Progenitor cell of endocrine pancreas (in vitro differentiated cells): ENCODE results near the gene FXR2. TPM values are rescaled to one million over a fixed set of nuclear protein-coding genes. Genes with fewer than 3 reads are reported as not detected.
A peak's percentile ranks its signal among the peaks of the same experiment; 100 is the strongest.

Source experiments
- DNase-seq: peaks from one replicate; pipeline ENCODE4 v3.0.0; 2021; ENCODE audit warnings: low spot score; ENCODE audit not compliant: unreplicated experiment
- H3K27ac Mint-ChIP-seq: 2 replicates; pipeline ENCODE4 v1.8.0; 2021; ENCODE audit warnings: mild to moderate bottlenecking, moderate library complexity, mixed read lengths
- H3K27me3 Mint-ChIP-seq: 2 replicates; pipeline ENCODE4 v1.8.0; 2021; ENCODE audit warnings: mixed read lengths
- H3K36me3 Mint-ChIP-seq: 2 replicates; pipeline ENCODE4 v1.8.0; 2022; ENCODE audit warnings: mixed read lengths; ENCODE audit not compliant: insufficient read depth
- H3K4me1 Mint-ChIP-seq: 2 replicates; pipeline ENCODE4 v1.8.0; 2021; ENCODE audit warnings: low read depth, mixed read lengths
- H3K4me3 Mint-ChIP-seq: 2 replicates; pipeline ENCODE4 v1.8.0; 2021; ENCODE audit warnings: low read depth, mild to moderate bottlenecking, moderate library complexity, mixed read lengths
- H3K9me3 Mint-ChIP-seq: 2 replicates; pipeline ENCODE4 v1.8.0; 2021; ENCODE audit warnings: low read depth, mixed read lengths
- CTCF ChIP-seq: fragments of 200-600 bp; sonication (generic); IDR thresholded peaks from one replicate; pipeline ENCODE4 v1.5.0; 2021; ENCODE audit warnings: antibody characterized with exemption, mild to moderate bottlenecking; ENCODE audit not compliant: unreplicated experiment
- total RNA-seq: library from RNA; stranded (reverse); gene quantifications from 2 replicates; pipeline ENCODE4 v1.2.1, GENCODE V29; 2021

Gene FXR2
- total RNA-seq, 1 donor from 2014 or later: 53.6 TPM

- H3K36me3 Mint-ChIP-seq: no peaks in the 10 kb centered on the region
- H3K4me3 Mint-ChIP-seq: peak overlapping the region; percentile 66
- H3K27me3 Mint-ChIP-seq: peaks cover 61% of the 10 kb centered on the region
- TF ChIP-seq CTCF: no peak
- peaks cover 17% of the 10 kb centered on the region for H3K4me1 Mint-ChIP-seq
- H3K27ac Mint-ChIP-seq: no peak overlapping the region
- H3K9me3 Mint-ChIP-seq: no peaks in the 10 kb centered on the region
- DNase-seq: no peak
Measured at GRCh38 chr17:7652388-7653356, 38.0 kb upstream of the FXR2 start.

GRCh38 chr17:7651665-7652387 lies 37.1 kb upstream of the FXR2 start:
- Mint-ChIP-seq H3K4me1 (peaks cover 11% of the 10 kb centered on the region), H3K27ac (no peak overlapping the region), H3K27me3 (peaks cover 64% of the 10 kb centered on the region), H3K9me3 (no peaks in the 10 kb centered on the region), H3K4me3 (peak overlapping the region; percentile 72), H3K36me3 (no peaks in the 10 kb centered on the region)
- TF ChIP-seq CTCF: peak; percentile 24
- no peak for DNase-seq

- Mint-ChIP-seq H3K9me3 (no peaks in the 10 kb centered on the region), H3K27me3 (peaks cover 66% of the 10 kb centered on the region), H3K4me3 (peak overlapping the region; percentile 72), H3K4me1 (peaks cover 11% of the 10 kb centered on the region), H3K27ac (no peak overlapping the region), H3K36me3 (no peaks in the 10 kb centered on the region)
- no peak for TF ChIP-seq CTCF
- DNase-seq: no peak
Measured at GRCh38 chr17:7651097-7651664, 36.5 kb upstream of the FXR2 start.

- Mint-ChIP-seq H3K36me3 (no peaks in the 10 kb centered on the region), H3K4me1 (peaks cover 11% of the 10 kb centered on the region), H3K9me3 (no peaks in the 10 kb centered on the region), H3K27me3 (peaks cover 67% of the 10 kb centered on the region), H3K27ac (peak within 1 kb of the TSS; percentile 2), H3K4me3 (peak within 1 kb of the TSS; percentile 72)
- no peak for TF ChIP-seq CTCF
- DNase-seq: peak; percentile 41
Measured at GRCh38 chr17:7650509-7651096, 35.9 kb upstream of the FXR2 start, which contains the start of gene ATP1B2. TSS of gene ATP1B2 (plus strand) at chr17:7650926. CDS start at chr17:7651519, 593 bp downstream.

GRCh38 chr17:7647018-7647417 lies 32.3 kb upstream of the FXR2 start:
- Mint-ChIP-seq H3K4me1 (peaks cover 11% of the 10 kb centered on the region), H3K9me3 (no peaks in the 10 kb centered on the region), H3K27me3 (peaks cover 38% of the 10 kb centered on the region), H3K27ac (no peak overlapping the region), H3K36me3 (no peaks in the 10 kb centered on the region), H3K4me3 (no peak overlapping the region)
- DNase-seq: no peak
- no peak for TF ChIP-seq CTCF
